Stomach smooth muscle (tissue), 2 donors: Measurements from ENCODE around the gene CARD14.
A peak's percentile ranks its signal among the peaks of the same experiment; 100 is the strongest.

Source experiments
- H3K27ac ChIP-seq: one replicate; pipeline ENCODE4 v1.7.0; 2013; ENCODE audit warnings: mild to moderate bottlenecking, low read length, inconsistent platforms
- H3K27me3 ChIP-seq, 2 donors: one replicate each; pipeline ENCODE4 v1.7.0; 2013; ENCODE audit warnings: low read length in 2 of 2; ENCODE audit not compliant: insufficient read depth in 2 of 2, control insufficient read depth in 1 of 2
- H3K36me3 ChIP-seq, 2 donors: one replicate each; pipeline ENCODE4 v1.7.0; 2013; ENCODE audit warnings: low read length in 2 of 2; ENCODE audit not compliant: control insufficient read depth in 2 of 2, insufficient read depth in 2 of 2
- H3K4me1 ChIP-seq: one replicate; pipeline ENCODE4 v1.7.0; 2013; ENCODE audit warnings: low read length; ENCODE audit not compliant: control insufficient read depth, insufficient read depth
- H3K4me3 ChIP-seq, 2 donors: one replicate each; pipeline ENCODE4 v1.7.0; 2013; ENCODE audit warnings: low read length in 2 of 2
- H3K9ac ChIP-seq, 2 donors: one replicate each; pipeline ENCODE4 v1.7.0; 2013; ENCODE audit warnings: low read length in 2 of 2, mild to moderate bottlenecking in 1 of 2
- H3K9me3 ChIP-seq, 2 donors: one replicate each; pipeline ENCODE4 v1.7.0; 2013; ENCODE audit warnings: low read length in 2 of 2; ENCODE audit not compliant: control insufficient read depth in 2 of 2
- donor health status: healthy.
- donor health status: Pancreatic carcinoma.

Gene CARD14

GRCh38 chr17:80218391-80218790 lies 48.6 kb downstream of the CARD14 start:
- Histone ChIP-seq H3K27ac (no peak overlapping the region), H3K4me3 (no peak overlapping the region), H3K9me3 (no peaks in the 10 kb centered on the region), H3K9ac (no peak overlapping the region), H3K27me3 (no peaks in the 10 kb centered on the region), H3K36me3 (peaks cover 3 to 16% of the 10 kb centered on the region in 2 donors), H3K4me1 (peaks cover 27% of the 10 kb centered on the region)

DNA sequence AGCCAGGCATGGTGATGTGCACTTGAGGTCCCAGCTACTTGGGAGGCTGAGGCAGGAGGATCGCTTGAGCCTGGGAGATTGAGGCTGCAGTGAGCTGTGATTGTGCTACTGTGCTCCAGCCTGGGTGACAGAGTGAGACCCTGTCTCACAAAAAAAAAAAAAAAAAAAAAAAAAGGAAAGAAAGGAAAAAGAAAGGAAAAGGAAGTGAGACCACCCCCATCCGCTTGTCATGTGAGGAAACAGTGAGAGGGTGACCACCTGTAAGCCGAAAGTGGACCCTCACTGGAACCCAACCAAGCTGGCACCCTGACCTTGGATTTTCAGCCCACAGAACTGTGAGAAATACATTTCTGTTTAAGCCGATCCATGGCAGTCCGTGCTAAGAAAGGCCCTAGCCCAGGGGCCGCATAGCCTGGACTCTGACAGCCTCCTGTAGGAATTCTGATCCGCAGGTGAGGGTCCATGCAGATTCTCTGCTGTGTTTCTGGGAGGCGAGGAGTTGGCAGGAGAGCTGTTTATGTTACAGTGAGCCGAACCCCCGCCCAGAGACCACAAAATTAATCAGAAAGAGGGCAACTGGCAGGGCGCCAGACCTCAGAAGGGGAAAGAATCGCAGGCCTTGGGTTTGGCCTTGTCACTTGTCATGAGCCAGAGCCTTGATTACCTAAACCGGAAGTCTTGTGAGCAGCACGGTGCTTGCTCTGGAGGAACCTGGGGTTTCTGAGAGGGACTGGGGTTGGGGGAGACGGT lies 49.4 kb downstream of the CARD14 start:
- Histone ChIP-seq H3K36me3 (peaks cover 3 to 18% of the 10 kb centered on the region in 2 donors), H3K27me3 (no peaks in the 10 kb centered on the region), H3K4me3 (peak overlapping the region; percentile 48 to 93), H3K9me3 (no peaks in the 10 kb centered on the region), H3K9ac (peak overlapping the region; percentile 65 to 84), H3K27ac (peak overlapping the region; percentile 77), H3K4me1 (peaks cover 27% of the 10 kb centered on the region)

DNA sequence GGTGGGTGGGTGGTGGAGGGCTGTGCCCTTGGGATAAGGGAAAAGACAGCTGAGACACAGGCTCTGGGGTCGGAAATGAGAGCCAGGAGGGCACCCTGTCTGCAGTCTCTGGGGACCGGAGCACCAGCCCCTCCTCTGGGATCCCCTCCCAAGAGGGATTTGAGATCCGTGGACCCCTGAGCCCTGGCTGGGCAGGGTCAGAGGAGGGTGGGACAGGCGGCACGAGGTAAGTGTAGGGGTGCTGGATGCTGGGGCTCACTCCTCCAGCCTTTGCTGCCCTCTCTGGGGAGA lies 49.9 kb downstream of the CARD14 start:
- H3K9ac ChIP-seq = peak overlapping the region; percentile 65 to 84
- H3K36me3 ChIP-seq = peaks cover 3 to 14% of the 10 kb centered on the region in 2 donors
- H3K4me3 ChIP-seq = peak overlapping the region; percentile 48 to 93
- peaks cover 27% of the 10 kb centered on the region for H3K4me1 ChIP-seq
- H3K27ac ChIP-seq = peak overlapping the region; percentile 77
- H3K9me3 ChIP-seq = no peaks in the 10 kb centered on the region
- no peaks in the 10 kb centered on the region for H3K27me3 ChIP-seq

GRCh38 chr17:80220054-80220735 lies 50.4 kb downstream of the CARD14 start, which contains the start of the genes SGSH and SLC26A11:
Gene SGSH, minus strand, starts transcription at chr17:80220333. Its CDS starts 20 bp downstream, at chr17:80220313.
Gene SLC26A11, plus strand, starts transcription at chr17:80220427. Its CDS starts 1,134 bp downstream, at chr17:80221561.
- Histone ChIP-seq H3K27me3 (no peaks in the 10 kb centered on the region), H3K9me3 (no peaks in the 10 kb centered on the region), H3K9ac (peak within 1 kb of the TSS; percentile 65 to 84), H3K27ac (peak within 1 kb of the TSS; percentile 77), H3K4me1 (peaks cover 27% of the 10 kb centered on the region), H3K4me3 (peak within 1 kb of the TSS; percentile 48 to 93), H3K36me3 (peaks cover 3 to 14% of the 10 kb centered on the region in 2 donors)

- Histone ChIP-seq H3K4me3 (peak overlapping the region; percentile 48 to 93), H3K36me3 (peaks cover 3 to 14% of the 10 kb centered on the region in 2 donors), H3K27me3 (no peaks in the 10 kb centered on the region), H3K9me3 (no peaks in the 10 kb centered on the region), H3K9ac (peak overlapping the region; percentile 64 to 65), H3K4me1 (peaks cover 27% of the 10 kb centered on the region), H3K27ac (peak overlapping the region; percentile 77)
Observed at GRCh38 chr17:80220736-80221215, 50.9 kb downstream of the CARD14 start.

DNA sequence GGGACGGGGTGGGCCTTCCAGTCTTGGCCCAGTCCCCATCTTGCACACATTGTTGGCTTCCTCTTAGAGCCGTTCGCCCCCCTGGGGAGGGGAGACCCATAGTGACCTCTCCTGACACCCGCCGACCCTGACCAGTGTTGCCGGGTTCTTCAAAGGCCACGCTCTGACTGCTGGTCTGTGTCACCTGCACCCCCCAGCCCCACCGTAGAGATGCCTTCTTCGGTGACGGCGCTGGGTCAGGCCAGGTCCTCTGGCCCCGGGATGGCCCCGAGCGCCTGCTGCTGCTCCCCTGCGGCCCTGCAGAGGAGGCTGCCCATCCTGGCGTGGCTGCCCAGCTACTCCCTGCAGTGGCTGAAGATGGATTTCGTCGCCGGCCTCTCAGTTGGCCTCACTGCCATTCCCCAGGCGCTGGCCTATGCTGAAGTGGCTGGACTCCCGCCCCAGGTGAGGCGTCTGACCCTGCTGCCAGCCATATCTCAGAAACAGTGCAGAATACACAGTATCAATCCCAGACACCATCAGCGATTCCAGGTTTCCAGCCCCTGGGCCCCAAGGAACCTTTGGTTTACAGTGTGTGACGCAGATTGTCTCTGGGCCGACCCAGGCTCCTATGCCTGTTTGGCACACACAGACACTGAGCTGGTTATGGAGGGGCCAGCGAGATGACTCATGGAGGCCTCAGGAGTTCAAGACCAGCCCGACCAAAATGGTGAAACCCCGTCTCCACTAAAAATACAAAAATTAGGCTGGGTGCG lies 51.7 kb downstream of the CARD14 start:
- Histone ChIP-seq H3K9ac (peak overlapping the region; percentile 64 to 65), H3K27me3 (no peaks in the 10 kb centered on the region), H3K4me1 (peaks cover 27% of the 10 kb centered on the region), H3K36me3 (peaks cover under 1 to 11% of the 10 kb centered on the region in 2 donors), H3K9me3 (no peaks in the 10 kb centered on the region), H3K27ac (no peak overlapping the region), H3K4me3 (peak overlapping the region; percentile 48 to 93)

- no peaks in the 10 kb centered on the region for H3K9me3 ChIP-seq
- no peak overlapping the region for H3K9ac ChIP-seq
- peaks cover 27% of the 10 kb centered on the region for H3K4me1 ChIP-seq
- no peaks in the 10 kb centered on the region for H3K27me3 ChIP-seq
- H3K36me3 ChIP-seq = peaks cover 0 to 8% of the 10 kb centered on the region in 2 donors
- H3K27ac ChIP-seq = no peak overlapping the region
- no peak overlapping the region for H3K4me3 ChIP-seq
Observed at GRCh38 chr17:80222376-80223141, 52.7 kb downstream of the CARD14 start.

- no peak overlapping the region for H3K4me3 ChIP-seq
- H3K36me3 ChIP-seq = peaks cover 0 to 8% of the 10 kb centered on the region in 2 donors
- H3K4me1 ChIP-seq = peaks cover 26% of the 10 kb centered on the region
- H3K9me3 ChIP-seq = no peaks in the 10 kb centered on the region
- H3K9ac ChIP-seq = no peak overlapping the region
- no peak overlapping the region for H3K27ac ChIP-seq
- H3K27me3 ChIP-seq = no peaks in the 10 kb centered on the region
Observed at GRCh38 chr17:80223142-80223815, 53.4 kb downstream of the CARD14 start.

- H3K9ac ChIP-seq = no peak overlapping the region
- H3K4me1 ChIP-seq = peaks cover 23% of the 10 kb centered on the region
- peaks cover 0 to 11% of the 10 kb centered on the region in 2 donors for H3K36me3 ChIP-seq
- H3K9me3 ChIP-seq = no peaks in the 10 kb centered on the region
- no peak overlapping the region for H3K4me3 ChIP-seq
- no peaks in the 10 kb centered on the region for H3K27me3 ChIP-seq
- no peak overlapping the region for H3K27ac ChIP-seq
Observed at GRCh38 chr17:80223838-80224497, 54.1 kb downstream of the CARD14 start.
